PC-9 (cell line): ENCODE data around the gene SCP2D1. TPM values are rescaled to one million over a fixed set of nuclear protein-coding genes. Genes with fewer than 3 reads are reported as not detected.
A peak's percentile ranks its signal among the peaks of the same experiment; 100 is the strongest.

Experiments
- BruUV-seq: library from RNA; stranded (reverse); fragments of 400-500 nt; replicated peaks from 2 replicates; lab custom pipeline; 2021; lab: Mats Ljungman, UMichigan
- CTCF ChIA-PET: fragments of 300-600 bp; sonication (Branson Sonifier 250); formaldehyde crosslinking; loops from one replicate; lab custom pipeline; 2022; ENCODE audit warnings: antibody characterized with exemption; lab: Charles Lee
- POLR2A ChIA-PET: fragments of 300-600 bp; sonication (Branson Sonifier 250); formaldehyde crosslinking; loops from one replicate; lab custom pipeline; 2022; ENCODE audit warnings: antibody characterized with exemption; ENCODE audit not compliant: unreplicated experiment; lab: Charles Lee
- DNase-seq, 2 experiments: peaks; one replicate each; pipeline versions ENCODE4 v3.0.0 to v3.0.0-alpha.2; 2015 to 2022; ENCODE audit warnings: mixed read lengths in 1 of 2
- H2AFZ ChIP-seq: fragments of 200-600 bp; sonication (generic); 2 replicates; pipeline ENCODE4 v1.8.1; 2017; ENCODE audit warnings: antibody characterized with exemption
- H3F3A ChIP-seq: fragments of 200-600 bp; sonication (generic); 2 replicates; pipeline ENCODE4 v1.8.1; 2017; ENCODE audit warnings: antibody characterized with exemption, mild to moderate bottlenecking, low read depth; ENCODE audit not compliant: insufficient read depth
- H3K27ac ChIP-seq: fragments of 200-600 bp; sonication (generic); 2 replicates; pipeline ENCODE4 v1.6.1; 2016; ENCODE audit warnings: mixed run types
- H3K27me3 ChIP-seq: fragments of 200-600 bp; sonication (generic); 2 replicates; pipeline ENCODE4 v1.6.1; 2016; ENCODE audit warnings: low read depth, mixed run types; ENCODE audit not compliant: insufficient read depth
- H3K36me3 ChIP-seq: fragments of 200-600 bp; sonication (generic); 2 replicates; pipeline ENCODE4 v1.6.1; 2016; ENCODE audit warnings: low read depth, mixed run types
- H3K4me1 ChIP-seq: fragments of 200-600 bp; sonication (generic); replicated peaks from 2 replicates; pipeline ENCODE4 v1.6.1; 2016; ENCODE audit warnings: mixed run types; ENCODE audit not compliant: insufficient read depth
- H3K4me2 ChIP-seq: fragments of 200-600 bp; sonication (generic); 2 replicates; pipeline ENCODE4 v1.6.1; 2017; ENCODE audit warnings: mixed run types
- H3K4me3 ChIP-seq: fragments of 200-600 bp; sonication (generic); 2 replicates; pipeline ENCODE4 v1.6.1; 2016; ENCODE audit warnings: mixed run types
- H3K79me2 ChIP-seq: fragments of 200-600 bp; sonication (generic); 2 replicates; pipeline ENCODE4 v1.6.1; 2017; ENCODE audit warnings: low read depth, mixed run types
- H3K9me2 ChIP-seq: fragments of 200-600 bp; sonication (generic); 2 replicates; pipeline ENCODE4 v1.8.1; 2017; ENCODE audit warnings: mild to moderate bottlenecking; ENCODE audit not compliant: insufficient read depth
- H3K9me3 ChIP-seq: fragments of 200-600 bp; sonication (generic); 2 replicates; pipeline ENCODE4 v1.8.1; 2016; ENCODE audit warnings: low read depth; ENCODE audit not compliant: insufficient read depth
- H4K20me1 ChIP-seq: fragments of 200-600 bp; sonication (generic); 2 replicates; pipeline ENCODE4 v1.8.1; 2017; ENCODE audit not compliant: insufficient read depth
- EZH2 ChIP-seq: fragments of 200-600 bp; sonication (generic); IDR thresholded peaks from 2 replicates; pipeline ENCODE4 v1.8.0; 2017; ENCODE audit warnings: antibody characterized with exemption, low read depth
- intact Hi-C: fragments of 100-400 bp; cut with micrococcal nuclease; formaldehyde crosslinking; loops from one replicate; pipeline ENCODE4 v1.10.0; 2022; ENCODE audit not compliant: unreplicated experiment
- total RNA-seq: library from RNA; stranded (reverse); gene quantifications from 2 replicates; pipeline ENCODE4 v1.2.3, GENCODE V29; 2021
- TF ChIP-seq, protein P1 (sequence below): fragments of 200-600 bp; sonication (generic); conservative IDR thresholded peaks from 2 replicates; pipeline ENCODE4 v1.6.1; 2017; ENCODE audit warnings: mixed run types, antibody characterized with exemption, mild to moderate bottlenecking, moderate library complexity

SCP2D1 gene
- total RNA-seq, 1 experiment from 2014 or later: not detected

DNA sequence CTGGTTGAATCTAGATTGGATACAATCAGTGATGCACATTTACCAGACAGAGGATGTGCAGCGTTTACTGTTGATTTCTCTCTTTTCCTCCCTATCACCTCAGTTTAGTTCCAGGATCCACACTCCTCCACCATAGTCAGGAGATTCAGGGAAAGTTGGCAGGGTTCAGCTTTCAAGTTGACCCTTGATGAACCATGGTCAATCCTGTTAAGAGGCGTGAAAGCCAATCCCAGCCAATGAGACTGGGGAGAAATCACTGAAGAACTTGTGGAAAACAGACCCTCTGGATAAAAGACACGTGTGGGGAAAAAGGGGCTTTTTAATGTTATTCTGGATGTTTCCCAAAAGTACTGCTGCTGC, 19.2 kb upstream of the SCP2D1 start:
- POLR2A ChIA-PET: no interaction called here

DNA sequence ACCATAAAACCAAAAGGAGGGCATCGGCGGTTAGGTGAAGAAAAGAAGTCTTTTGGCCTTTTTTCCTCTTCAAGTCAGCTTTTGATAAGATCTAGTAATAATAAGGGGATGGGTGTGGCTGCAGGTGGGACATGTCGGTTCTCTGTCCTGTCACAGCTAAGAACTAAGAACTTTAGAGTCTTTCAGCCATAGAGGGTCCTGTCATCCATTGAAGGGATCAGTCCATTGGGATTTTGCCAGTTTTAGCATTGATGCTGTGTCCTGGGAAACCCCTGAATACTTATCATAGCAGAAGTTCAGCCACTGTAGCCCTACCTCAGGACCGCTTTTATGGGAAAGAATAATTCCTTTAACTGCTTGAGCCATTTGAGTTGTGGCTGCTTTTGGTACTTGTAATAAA, 18.2 kb upstream of the SCP2D1 start:
- POLR2A ChIA-PET: no interaction called here
- H3K36me3 ChIP-seq: no peaks in the 10 kb centered on the region
- DNase-seq: no peak
- BruUV-seq: no TSS peak
- CTCF ChIA-PET: no interaction called here
- intact Hi-C loops: loop anchor here (10.0 kb wide), 1 partner anchor 301 kb away; the partner anchor contains the start of gene RBBP9
- peak overlapping the region; percentile 93 for H3K4me2 ChIP-seq
- H2AFZ ChIP-seq: no peak overlapping the region
- H4K20me1 ChIP-seq: no peaks in the 10 kb centered on the region
- H3K9me3 ChIP-seq: no peaks in the 10 kb centered on the region
- H3K4me1 ChIP-seq: peaks cover 8% of the 10 kb centered on the region
- no peak overlapping the region for H3K4me3 ChIP-seq
- no peaks in the 10 kb centered on the region for H3K79me2 ChIP-seq
- no peaks in the 10 kb centered on the region for H3K9me2 ChIP-seq
- no peaks in the 10 kb centered on the region for H3F3A ChIP-seq
- TF ChIP-seq EZH2: no peak
- TF ChIP-seq, protein P1, sequence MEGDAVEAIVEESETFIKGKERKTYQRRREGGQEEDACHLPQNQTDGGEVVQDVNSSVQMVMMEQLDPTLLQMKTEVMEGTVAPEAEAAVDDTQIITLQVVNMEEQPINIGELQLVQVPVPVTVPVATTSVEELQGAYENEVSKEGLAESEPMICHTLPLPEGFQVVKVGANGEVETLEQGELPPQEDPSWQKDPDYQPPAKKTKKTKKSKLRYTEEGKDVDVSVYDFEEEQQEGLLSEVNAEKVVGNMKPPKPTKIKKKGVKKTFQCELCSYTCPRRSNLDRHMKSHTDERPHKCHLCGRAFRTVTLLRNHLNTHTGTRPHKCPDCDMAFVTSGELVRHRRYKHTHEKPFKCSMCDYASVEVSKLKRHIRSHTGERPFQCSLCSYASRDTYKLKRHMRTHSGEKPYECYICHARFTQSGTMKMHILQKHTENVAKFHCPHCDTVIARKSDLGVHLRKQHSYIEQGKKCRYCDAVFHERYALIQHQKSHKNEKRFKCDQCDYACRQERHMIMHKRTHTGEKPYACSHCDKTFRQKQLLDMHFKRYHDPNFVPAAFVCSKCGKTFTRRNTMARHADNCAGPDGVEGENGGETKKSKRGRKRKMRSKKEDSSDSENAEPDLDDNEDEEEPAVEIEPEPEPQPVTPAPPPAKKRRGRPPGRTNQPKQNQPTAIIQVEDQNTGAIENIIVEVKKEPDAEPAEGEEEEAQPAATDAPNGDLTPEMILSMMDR: no peak
- 0 out of 2 replicates have a peak, but pooled peaks cover 3% of the 10 kb centered on the region for H3K27me3 ChIP-seq
- no peak overlapping the region for H3K27ac ChIP-seq

More for the DNA sequence above, 19.2 kb upstream of the SCP2D1 start:
- TSS peak; percentile 82 for BruUV-seq
- 0 out of 2 replicates have a peak, but pooled peaks cover 12% of the 10 kb centered on the region for H3K27me3 ChIP-seq
- intact Hi-C loops: loop anchor here (10.0 kb wide), 1 partner anchor 300 kb away; the partner anchor contains the start of gene RBBP9
- H3K9me3 ChIP-seq: no peaks in the 10 kb centered on the region
- CTCF ChIA-PET: no interaction called here
- H3K9me2 ChIP-seq: no peaks in the 10 kb centered on the region
- H3K79me2 ChIP-seq: no peaks in the 10 kb centered on the region
- H3K36me3 ChIP-seq: no peaks in the 10 kb centered on the region
- peak overlapping the region; percentile 79 for H3K4me3 ChIP-seq
- peak overlapping the region; percentile 7; the same call in 1 of the 2 replicates for H3K27ac ChIP-seq
- H3K4me2 ChIP-seq: peak overlapping the region; percentile 93
- H4K20me1 ChIP-seq: no peaks in the 10 kb centered on the region
- TF ChIP-seq, protein P1: no peak
- no peak for TF ChIP-seq EZH2
- no peak for DNase-seq
- peaks cover 8% of the 10 kb centered on the region for H3K4me1 ChIP-seq
- peak overlapping the region; percentile 94 for H2AFZ ChIP-seq
- no peaks in the 10 kb centered on the region for H3F3A ChIP-seq

GRCh38 chr20:18796282-18796833, 17.2 kb upstream of the SCP2D1 start:
- intact Hi-C loops: loop anchor here (10.0 kb wide), 1 partner anchor 302 kb away; the partner anchor contains the start of gene RBBP9
- CTCF ChIA-PET: no interaction called here

More at GRCh38 chr20:18796282-18796833, 17.2 kb upstream of the SCP2D1 start:
- H3K36me3 ChIP-seq: no peaks in the 10 kb centered on the region
- no peaks in the 10 kb centered on the region for H3K9me3 ChIP-seq
- DNase-seq: no peak
- peaks cover 8% of the 10 kb centered on the region for H3K4me1 ChIP-seq
- H2AFZ ChIP-seq: no peak overlapping the region
- BruUV-seq: no TSS peak
- H4K20me1 ChIP-seq: no peaks in the 10 kb centered on the region
- H3K9me2 ChIP-seq: no peaks in the 10 kb centered on the region
- H3K4me3 ChIP-seq: no peak overlapping the region
- TF ChIP-seq, protein P1: no peak
- no peak for TF ChIP-seq EZH2
- H3F3A ChIP-seq: no peaks in the 10 kb centered on the region
- no peak overlapping the region for H3K4me2 ChIP-seq
- H3K27ac ChIP-seq: no peak overlapping the region
- POLR2A ChIA-PET: no interaction called here
- no peaks in the 10 kb centered on the region for H3K27me3 ChIP-seq
- no peaks in the 10 kb centered on the region for H3K79me2 ChIP-seq
